ENCODE results near the gene ARVCF. TPM values are rescaled to one million over a fixed set of nuclear protein-coding genes. Genes with fewer than 3 reads are reported as not detected.

ARVCF gene
- total RNA-seq, 2 donors from 2014 or later, result 39.6 to 65.9 TPM

- no peak for TF ChIP-seq CTCF (IDR thresholded peaks at IDR 0.05)
- no peak for TF ChIP-seq POLR2AphosphoS5 (IDR thresholded peaks at IDR 0.05)
- TF ChIP-seq POLR2A (IDR thresholded peaks at IDR 0.05), result no peak
- no peak for DNase-seq (ENCODE audit: low spot score)
- H3K9me3 ChIP-seq, result no peaks in the 10 kb centered on the region
- peaks cover 0 to 5% of the 10 kb centered on the region in 2 donors for H3K36me3 ChIP-seq
- no peaks in the 10 kb centered on the region for H3K27me3 ChIP-seq (replicated peaks; ENCODE audit: insufficient read depth)
- 83% methylated on average over 12 of the region's 13 CpGs for WGBS
- H3K4me1 ChIP-seq (replicated peaks), result no peaks in the 10 kb centered on the region
- no peak overlapping the region for H3K27ac ChIP-seq
- no peak overlapping the region for H3K4me3 ChIP-seq
- intact Hi-C loops (cut with DNase I), result no loop called here
These were observed 41.5 kb downstream of the ARVCF start for GRCh38 chr22:19974935-19975706.

- intact Hi-C loops (cut with DNase I), result no loop called here
- no peak for DNase-seq (ENCODE audit: low spot score)
These were observed 42.3 kb downstream of the ARVCF start for GRCh38 chr22:19974268-19974861.

GRCh38 chr22:19973551-19974267 lies 42.9 kb downstream of the ARVCF start:
- WGBS, result 92% methylated on average over 38 of the region's 46 CpGs
- TF ChIP-seq CTCF (IDR thresholded peaks at IDR 0.05), result no peak
- TF ChIP-seq POLR2AphosphoS5 (IDR thresholded peaks at IDR 0.05), result no peak
- TF ChIP-seq POLR2A (IDR thresholded peaks at IDR 0.05), result no peak
- Histone ChIP-seq H3K27me3 (replicated peaks; ENCODE audit: insufficient read depth) (no peaks in the 10 kb centered on the region), H3K27ac (no peak overlapping the region), H3K9me3 (no peaks in the 10 kb centered on the region), H3K4me3 (no peak overlapping the region), H3K4me1 (replicated peaks) (no peaks in the 10 kb centered on the region), H3K36me3 (no peaks in the 10 kb centered on the region)
- intact Hi-C loops (cut with DNase I), result no loop called here
- DNase-seq (ENCODE audit: low spot score), result no peak

More at GRCh38 chr22:19974268-19974861, 42.3 kb downstream of the ARVCF start:
- H3K36me3 ChIP-seq, result peaks cover 0 to under 1% of the 10 kb centered on the region in 2 donors
- no peak overlapping the region for H3K27ac ChIP-seq
- no peaks in the 10 kb centered on the region for H3K9me3 ChIP-seq
- TF ChIP-seq POLR2A (IDR thresholded peaks at IDR 0.05), result no peak
- TF ChIP-seq CTCF (IDR thresholded peaks at IDR 0.05), result no peak
- no peak for TF ChIP-seq POLR2AphosphoS5 (IDR thresholded peaks at IDR 0.05)
- no peak overlapping the region for H3K4me3 ChIP-seq
- no peaks in the 10 kb centered on the region for H3K27me3 ChIP-seq (replicated peaks; ENCODE audit: insufficient read depth)
- H3K4me1 ChIP-seq (replicated peaks), result no peaks in the 10 kb centered on the region
- 71% methylated on average over 11 of the region's 11 CpGs for whole genome bisulfite sequencing

GRCh38 chr22:19972652-19973550 lies 43.7 kb downstream of the ARVCF start:
- H3K4me1 ChIP-seq (replicated peaks), result no peaks in the 10 kb centered on the region
- intact Hi-C loops (cut with DNase I), result no loop called here
- H3K27ac ChIP-seq, result no peak overlapping the region
- DNase-seq (ENCODE audit: low spot score), result no peak
- TF ChIP-seq POLR2A (IDR thresholded peaks at IDR 0.05) (no peak), POLR2AphosphoS5 (IDR thresholded peaks at IDR 0.05) (no peak), CTCF (IDR thresholded peaks at IDR 0.05) (no peak)
- H3K27me3 ChIP-seq (replicated peaks; ENCODE audit: insufficient read depth), result no peaks in the 10 kb centered on the region
- H3K4me3 ChIP-seq, result no peak overlapping the region
- 93% methylated on average over 50 of the region's 50 CpGs for WGBS
- no peaks in the 10 kb centered on the region for H3K9me3 ChIP-seq
- no peaks in the 10 kb centered on the region for H3K36me3 ChIP-seq
